Prostate gland (tissue), 2 donors: ENCODE measurements around the gene HEXB.

Source experiments
- CTCF ChIP-seq, 4 experiments: fragments of 200-600 bp in 2 of 4; fragments of 450-650 bp in 2 of 4; sonication (generic) in 2 of 4; IDR thresholded peaks; 1 replicate in 3 of 4; 2 replicates in 1 of 4; pipeline ENCODE4 v1.5.1; 2016 to 2019; ENCODE audit warnings: antibody characterized with exemption in 4 of 4, mild to moderate bottlenecking in 2 of 4, moderate library complexity in 2 of 4
- POLR2A ChIP-seq: fragments of 450-650 bp; IDR thresholded peaks from one replicate; pipeline ENCODE4 v1.6.1; 2016; ENCODE audit warnings: antibody characterized with exemption, mild to moderate bottlenecking

DNA sequence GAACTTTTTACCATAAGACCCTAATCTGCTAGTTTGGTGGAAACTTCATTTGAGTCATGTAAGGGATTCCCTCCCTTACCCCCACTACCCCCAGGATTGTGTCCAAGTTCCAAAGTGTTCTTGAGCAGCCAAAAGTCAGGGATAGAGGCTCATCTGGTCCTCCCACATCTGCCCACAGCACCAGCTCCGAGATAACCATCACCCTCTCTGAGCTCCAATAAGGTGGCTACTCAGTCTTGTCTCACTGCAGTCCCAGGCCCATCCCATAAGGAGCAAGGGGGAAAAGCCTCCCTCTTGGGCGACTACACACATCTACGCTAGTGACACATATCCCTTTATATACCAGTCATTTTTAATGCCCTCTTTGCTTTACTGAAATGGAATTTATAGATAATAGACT is 32.5 kb upstream of the HEXB start:
- TF ChIP-seq CTCF (IDR thresholded peaks at IDR 0.05) (no peak), POLR2A (no peak)
